ENCODE results near the gene CFAP299.

Gene CFAP299

GRCh38 chr4:80812145-80812544 is 476.6 kb downstream of the CFAP299 start:
- H3K27ac ChIP-seq (ENCODE audit: insufficient read depth in 1 of 2, low read depth in 1 of 2, low read length in 2 of 2, poor library complexity in 1 of 2, severe bottlenecking in 2 of 2), result no peak overlapping the region
- no peaks in the 10 kb centered on the region for H3K36me3 ChIP-seq (ENCODE audit: control insufficient read depth in 4 of 4, insufficient read depth in 4 of 4, low read length in 3 of 4)
- H3K4me3 ChIP-seq (ENCODE audit: control insufficient read depth in 1 of 7, extremely low read depth in 1 of 7, insufficient read depth in 4 of 7, low read depth in 2 of 7, low read length in 6 of 7), result no peak overlapping the region
- ChIA-PET CTCF (no interaction called here), POLR2A (no interaction called here)
- H3K27me3 ChIP-seq (replicated peaks in 2 of 5; ENCODE audit: control insufficient read depth in 4 of 5, insufficient read depth in 5 of 5, low read length in 4 of 5), result peaks cover 0 to 3% (median 0%) of the 10 kb centered on the region in 5 experiments
- H3K4me1 ChIP-seq (ENCODE audit: control extremely low read depth in 1 of 4, control insufficient read depth in 4 of 4, insufficient read depth in 4 of 4, low read length in 3 of 4), result no peaks in the 10 kb centered on the region
- DNase-seq, result no peak
- no peaks in the 10 kb centered on the region for H3K9me3 ChIP-seq (ENCODE audit: control extremely low read depth in 1 of 5, control insufficient read depth in 4 of 5, insufficient read depth in 2 of 5, low read depth in 1 of 5, low read length in 4 of 5)

GRCh38 chr4:80814266-80814665 is 478.7 kb downstream of the CFAP299 start:
- Histone ChIP-seq H3K4me1 (ENCODE audit: control extremely low read depth in 1 of 4, control insufficient read depth in 4 of 4, insufficient read depth in 4 of 4, low read length in 3 of 4) (no peaks in the 10 kb centered on the region), H3K9me3 (ENCODE audit: control extremely low read depth in 1 of 5, control insufficient read depth in 4 of 5, insufficient read depth in 2 of 5, low read depth in 1 of 5, low read length in 4 of 5) (no peaks in the 10 kb centered on the region), H3K27ac (ENCODE audit: insufficient read depth in 1 of 2, low read depth in 1 of 2, low read length in 2 of 2, poor library complexity in 1 of 2, severe bottlenecking in 2 of 2) (no peak overlapping the region), H3K4me3 (ENCODE audit: control insufficient read depth in 1 of 7, extremely low read depth in 1 of 7, insufficient read depth in 4 of 7, low read depth in 2 of 7, low read length in 6 of 7) (no peak overlapping the region), H3K27me3 (replicated peaks in 2 of 5; ENCODE audit: control insufficient read depth in 4 of 5, insufficient read depth in 5 of 5, low read length in 4 of 5) (peaks cover 0 to 2% (median 0%) of the 10 kb centered on the region in 5 experiments), H3K36me3 (ENCODE audit: control insufficient read depth in 4 of 4, insufficient read depth in 4 of 4, low read length in 3 of 4) (no peaks in the 10 kb centered on the region)
- POLR2A ChIA-PET, result no interaction called here
- CTCF ChIA-PET, result no interaction called here
- WGBS (ENCODE audit: insufficient coverage), result 80% methylated on average over 1 of the region's 5 CpGs
- DNase-seq, result no peak

DNA sequence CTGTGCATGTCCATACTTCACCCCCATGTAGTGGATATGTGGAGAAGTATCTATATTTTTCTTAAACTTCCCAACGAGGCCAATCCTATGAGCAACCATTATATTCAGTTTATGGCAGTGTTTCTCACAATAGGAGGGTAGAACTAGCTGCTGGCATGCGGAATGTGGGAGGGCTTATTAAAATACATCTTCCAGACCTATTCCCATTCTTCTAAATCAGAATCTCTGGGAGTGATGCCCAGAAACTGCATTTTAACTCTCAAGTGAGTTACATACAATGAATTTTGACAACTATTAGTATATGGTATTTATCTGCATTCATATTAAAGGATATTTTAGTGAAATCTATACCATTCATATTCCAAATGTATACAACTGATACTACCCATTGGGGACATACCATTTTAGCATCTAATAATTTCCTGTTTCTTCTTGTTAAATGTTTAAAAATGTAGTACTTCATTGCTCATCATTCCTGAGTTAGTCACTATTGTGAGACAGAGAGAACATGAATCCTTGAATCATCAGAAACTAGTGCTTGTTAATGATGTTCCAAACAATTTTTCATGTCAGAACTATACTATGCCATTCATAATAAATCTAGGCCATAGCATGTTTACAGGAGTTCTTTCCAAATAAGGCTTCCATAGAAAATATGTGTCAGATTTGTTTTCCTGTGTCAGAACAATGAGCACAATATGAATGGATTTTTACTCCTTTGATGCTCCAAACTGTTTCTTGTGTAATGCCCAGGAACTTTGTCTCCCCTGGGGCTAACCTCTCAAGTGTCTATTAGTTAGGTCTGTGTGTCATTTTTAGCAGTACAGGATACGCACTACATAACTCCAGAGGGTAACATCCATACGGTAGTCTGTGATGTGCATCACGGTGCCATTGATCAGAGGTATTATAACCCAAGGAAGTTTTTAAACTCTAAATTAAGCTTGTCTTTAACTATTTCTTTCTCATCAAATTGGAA is 496.1 kb downstream of the CFAP299 start:
- H3K4me1 ChIP-seq (ENCODE audit: control extremely low read depth in 1 of 4, control insufficient read depth in 4 of 4, insufficient read depth in 4 of 4, low read length in 3 of 4), result no peaks in the 10 kb centered on the region
- ChIA-PET POLR2A (no interaction called here), CTCF (no interaction called here)
- no peak overlapping the region for H3K27ac ChIP-seq (ENCODE audit: insufficient read depth in 1 of 2, low read depth in 1 of 2, low read length in 2 of 2, poor library complexity in 1 of 2, severe bottlenecking in 2 of 2)
- no peak for DNase-seq
- H3K27me3 ChIP-seq (replicated peaks in 2 of 5; ENCODE audit: control insufficient read depth in 4 of 5, insufficient read depth in 5 of 5, low read length in 4 of 5), result no peaks in the 10 kb centered on the region
- H3K9me3 ChIP-seq (ENCODE audit: control extremely low read depth in 1 of 5, control insufficient read depth in 4 of 5, insufficient read depth in 2 of 5, low read depth in 1 of 5, low read length in 4 of 5), result no peaks in the 10 kb centered on the region
- H3K36me3 ChIP-seq (ENCODE audit: control insufficient read depth in 4 of 4, insufficient read depth in 4 of 4, low read length in 3 of 4), result no peaks in the 10 kb centered on the region
- WGBS (ENCODE audit: insufficient coverage), result no CpG with 5 or more reads among the region's 5 CpGs
- H3K4me3 ChIP-seq (ENCODE audit: control insufficient read depth in 1 of 7, extremely low read depth in 1 of 7, insufficient read depth in 4 of 7, low read depth in 2 of 7, low read length in 6 of 7), result no peak overlapping the region

- peaks cover 0 to 3% (median 0%) of the 10 kb centered on the region in 5 experiments for H3K9me3 ChIP-seq (ENCODE audit: control extremely low read depth in 1 of 5, control insufficient read depth in 4 of 5, insufficient read depth in 2 of 5, low read depth in 1 of 5, low read length in 4 of 5)
- CTCF ChIA-PET, result no interaction called here
- WGBS (ENCODE audit: insufficient coverage), result 100% methylated on average over 1 of the region's 1 CpG
- no peak overlapping the region for H3K27ac ChIP-seq (ENCODE audit: insufficient read depth in 1 of 2, low read depth in 1 of 2, low read length in 2 of 2, poor library complexity in 1 of 2, severe bottlenecking in 2 of 2)
- DNase-seq, result no peak
- no peaks in the 10 kb centered on the region for H3K4me1 ChIP-seq (ENCODE audit: control extremely low read depth in 1 of 4, control insufficient read depth in 4 of 4, insufficient read depth in 4 of 4, low read length in 3 of 4)
- H3K27me3 ChIP-seq (replicated peaks in 2 of 5; ENCODE audit: control insufficient read depth in 4 of 5, insufficient read depth in 5 of 5, low read length in 4 of 5), result no peaks in the 10 kb centered on the region
- no peaks in the 10 kb centered on the region for H3K36me3 ChIP-seq (ENCODE audit: control insufficient read depth in 4 of 4, insufficient read depth in 4 of 4, low read length in 3 of 4)
- H3K4me3 ChIP-seq (ENCODE audit: control insufficient read depth in 1 of 7, extremely low read depth in 1 of 7, insufficient read depth in 4 of 7, low read depth in 2 of 7, low read length in 6 of 7), result no peak overlapping the region
- POLR2A ChIA-PET, result no interaction called here
These were observed 503.8 kb downstream of the CFAP299 start for GRCh38 chr4:80839281-80839680.

DNA sequence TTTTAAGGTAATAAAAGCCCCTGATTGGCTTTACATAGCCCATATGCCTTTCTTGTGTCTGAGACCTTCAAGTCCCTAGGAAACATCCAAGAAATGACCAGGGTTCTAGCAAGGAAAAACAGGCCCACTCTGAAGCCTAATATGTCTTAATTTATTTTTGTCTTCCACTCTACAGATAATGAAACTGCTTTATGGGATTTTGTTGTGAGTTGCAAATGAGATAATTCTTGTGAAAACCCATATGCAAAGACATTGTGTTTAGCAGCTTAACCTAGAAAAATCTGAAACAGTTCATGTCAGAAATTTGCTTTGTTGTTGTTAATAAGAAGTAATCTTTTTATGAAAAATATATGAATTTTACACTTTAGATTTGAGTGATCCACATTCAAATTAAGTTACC is 504.3 kb downstream of the CFAP299 start:
- no peaks in the 10 kb centered on the region for H3K36me3 ChIP-seq (ENCODE audit: control insufficient read depth in 4 of 4, insufficient read depth in 4 of 4, low read length in 3 of 4)
- ChIA-PET CTCF (no interaction called here), POLR2A (no interaction called here)
- peaks cover 0 to 3% (median 0%) of the 10 kb centered on the region in 5 experiments for H3K9me3 ChIP-seq (ENCODE audit: control extremely low read depth in 1 of 5, control insufficient read depth in 4 of 5, insufficient read depth in 2 of 5, low read depth in 1 of 5, low read length in 4 of 5)
- DNase-seq, result no peak
- no peak overlapping the region for H3K4me3 ChIP-seq (ENCODE audit: control insufficient read depth in 1 of 7, extremely low read depth in 1 of 7, insufficient read depth in 4 of 7, low read depth in 2 of 7, low read length in 6 of 7)
- no peaks in the 10 kb centered on the region for H3K4me1 ChIP-seq (ENCODE audit: control extremely low read depth in 1 of 4, control insufficient read depth in 4 of 4, insufficient read depth in 4 of 4, low read length in 3 of 4)
- no peak overlapping the region for H3K27ac ChIP-seq (ENCODE audit: insufficient read depth in 1 of 2, low read depth in 1 of 2, low read length in 2 of 2, poor library complexity in 1 of 2, severe bottlenecking in 2 of 2)
- no peaks in the 10 kb centered on the region for H3K27me3 ChIP-seq (replicated peaks in 2 of 5; ENCODE audit: control insufficient read depth in 4 of 5, insufficient read depth in 5 of 5, low read length in 4 of 5)

- ChIA-PET CTCF (no interaction called here), POLR2A (no interaction called here)
- no peaks in the 10 kb centered on the region for H3K4me1 ChIP-seq (ENCODE audit: control extremely low read depth in 1 of 4, control insufficient read depth in 4 of 4, insufficient read depth in 4 of 4, low read length in 3 of 4)
- WGBS (ENCODE audit: insufficient coverage), result no CpG with 5 or more reads among the region's 1 CpG
- H3K27me3 ChIP-seq (replicated peaks in 2 of 5; ENCODE audit: control insufficient read depth in 4 of 5, insufficient read depth in 5 of 5, low read length in 4 of 5), result no peaks in the 10 kb centered on the region
- peak in 1 of 3 donors; percentile 0 for DNase-seq
- no peak overlapping the region for H3K27ac ChIP-seq (ENCODE audit: insufficient read depth in 1 of 2, low read depth in 1 of 2, low read length in 2 of 2, poor library complexity in 1 of 2, severe bottlenecking in 2 of 2)
- no peak overlapping the region for H3K4me3 ChIP-seq (ENCODE audit: control insufficient read depth in 1 of 7, extremely low read depth in 1 of 7, insufficient read depth in 4 of 7, low read depth in 2 of 7, low read length in 6 of 7)
- H3K9me3 ChIP-seq (ENCODE audit: control extremely low read depth in 1 of 5, control insufficient read depth in 4 of 5, insufficient read depth in 2 of 5, low read depth in 1 of 5, low read length in 4 of 5), result peaks cover 0 to 3% (median 0%) of the 10 kb centered on the region in 5 experiments
- no peaks in the 10 kb centered on the region for H3K36me3 ChIP-seq (ENCODE audit: control insufficient read depth in 4 of 4, insufficient read depth in 4 of 4, low read length in 3 of 4)
These were observed 504.9 kb downstream of the CFAP299 start for GRCh38 chr4:80840396-80840795.

DNA sequence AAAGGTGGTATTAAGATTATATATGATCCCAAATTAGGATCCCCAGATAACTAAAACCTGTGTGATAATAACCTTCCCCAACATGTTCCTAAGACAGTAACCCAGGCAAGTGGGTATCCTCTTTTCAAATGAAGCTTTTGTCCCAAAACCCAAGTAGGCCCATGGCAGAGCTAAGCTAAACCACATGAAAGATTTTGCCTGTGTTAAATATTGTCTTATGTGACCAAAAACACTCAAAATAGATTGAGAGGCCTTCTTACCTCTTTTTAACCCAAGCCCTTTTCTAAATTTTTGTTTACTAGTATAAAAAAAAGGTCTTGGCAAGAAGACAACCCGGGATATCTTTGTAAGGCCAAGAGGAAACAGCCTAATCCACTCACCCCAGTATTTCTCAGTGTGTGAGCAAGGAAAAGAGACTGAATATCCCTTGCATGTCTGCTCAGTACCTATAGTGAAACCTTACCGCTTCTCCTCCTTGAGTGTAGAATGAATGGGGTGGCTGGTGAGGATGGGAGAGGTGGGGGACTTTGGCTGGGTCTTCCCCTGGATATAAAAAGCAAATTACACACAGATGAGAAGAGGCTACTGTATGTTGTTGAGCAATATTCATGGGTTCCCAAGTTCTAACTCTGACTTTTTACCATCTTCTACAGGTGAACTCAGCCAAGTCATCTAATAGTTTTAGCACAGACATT is 506.2 kb downstream of the CFAP299 start:
- CTCF ChIA-PET, result no interaction called here
- no CpG with 5 or more reads among the region's 2 CpGs for WGBS (ENCODE audit: insufficient coverage)

More for the DNA sequence above, 506.2 kb downstream of the CFAP299 start:
- no peak for DNase-seq
- Histone ChIP-seq H3K27ac (ENCODE audit: insufficient read depth in 1 of 2, low read depth in 1 of 2, low read length in 2 of 2, poor library complexity in 1 of 2, severe bottlenecking in 2 of 2) (no peak overlapping the region), H3K27me3 (replicated peaks in 2 of 5; ENCODE audit: control insufficient read depth in 4 of 5, insufficient read depth in 5 of 5, low read length in 4 of 5) (no peaks in the 10 kb centered on the region), H3K4me1 (ENCODE audit: control extremely low read depth in 1 of 4, control insufficient read depth in 4 of 4, insufficient read depth in 4 of 4, low read length in 3 of 4) (no peaks in the 10 kb centered on the region), H3K36me3 (ENCODE audit: control insufficient read depth in 4 of 4, insufficient read depth in 4 of 4, low read length in 3 of 4) (no peaks in the 10 kb centered on the region), H3K4me3 (ENCODE audit: control insufficient read depth in 1 of 7, extremely low read depth in 1 of 7, insufficient read depth in 4 of 7, low read depth in 2 of 7, low read length in 6 of 7) (no peak overlapping the region), H3K9me3 (ENCODE audit: control extremely low read depth in 1 of 5, control insufficient read depth in 4 of 5, insufficient read depth in 2 of 5, low read depth in 1 of 5, low read length in 4 of 5) (peaks cover 0 to 3% (median 0%) of the 10 kb centered on the region in 5 experiments)
- POLR2A ChIA-PET, result no interaction called here
